IPS-NIHi7 (cell line): ENCODE results near the gene PANK4.

ENCODE experiments used
- DNase-seq: peaks from one replicate; pipeline ENCODE4 v3.0.0; 2012; ENCODE audit warnings: mixed read lengths; ENCODE audit errors: extremely low spot score

The PANK4 gene

DNA sequence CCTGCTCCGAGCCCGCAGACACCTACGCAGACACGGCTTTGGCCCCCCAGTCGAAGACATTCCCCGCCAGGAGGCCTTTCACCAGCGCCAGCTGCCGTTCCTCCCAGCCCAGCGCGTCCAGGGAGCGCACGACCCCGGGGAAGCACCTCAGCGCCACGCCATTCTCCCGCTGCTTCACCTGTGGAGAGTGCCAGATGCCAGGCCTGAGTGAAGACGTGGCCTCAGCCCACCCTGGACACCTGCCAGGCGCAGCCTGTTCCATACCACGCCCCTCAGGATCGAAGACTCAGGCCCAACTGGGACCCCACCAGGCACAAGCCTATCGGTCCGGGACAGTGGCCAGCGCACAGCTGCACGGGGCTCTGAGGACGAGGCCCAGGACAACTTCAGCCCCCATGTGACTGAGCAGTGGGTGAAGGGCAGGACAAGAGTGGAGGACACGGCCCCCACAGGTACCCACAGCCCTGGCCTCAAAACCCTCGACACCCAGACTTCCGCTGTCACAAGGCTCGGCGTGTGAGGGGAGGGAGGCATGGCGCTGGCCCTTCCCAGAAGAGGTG is 13.5 kb downstream of the PANK4 start:
- no peak for DNase-seq

DNA sequence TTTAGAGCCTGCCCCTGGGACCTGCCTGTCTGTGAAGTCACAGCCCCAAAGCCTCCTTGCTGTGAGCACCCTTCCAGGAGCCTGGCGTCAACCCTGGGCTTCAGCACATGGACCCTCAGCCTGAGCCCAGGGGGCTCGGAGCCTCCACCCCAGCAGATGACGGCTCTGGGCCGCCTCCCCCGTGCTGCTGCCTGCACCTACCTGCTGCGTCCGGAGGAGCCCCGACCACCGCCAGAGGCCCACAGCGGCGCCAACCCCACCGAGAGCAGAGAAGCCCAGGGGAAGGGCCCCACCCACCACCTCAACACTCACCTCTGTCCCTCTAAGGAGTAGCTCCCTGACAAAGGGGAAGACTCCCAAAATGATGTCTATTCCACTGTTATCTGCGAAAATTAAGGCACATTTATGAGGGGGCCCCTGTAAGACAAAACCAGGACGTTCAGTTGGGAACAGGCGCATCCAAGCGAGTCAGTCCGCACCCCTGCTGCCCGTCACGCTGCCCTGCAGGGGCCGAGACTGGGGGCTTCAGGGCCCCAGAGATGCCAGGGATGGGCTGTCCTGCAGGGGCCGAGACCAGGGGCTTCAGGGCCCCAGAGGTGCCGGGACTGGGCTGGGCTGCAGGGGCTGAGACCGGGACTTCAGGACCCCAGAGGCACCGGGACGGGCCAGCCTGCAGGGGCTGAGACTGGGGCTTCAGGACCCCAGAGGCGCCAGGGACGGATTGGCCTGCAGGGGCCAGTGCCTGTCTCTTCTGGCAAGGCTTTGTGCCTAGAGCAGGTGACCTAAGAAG is 15.8 kb downstream of the PANK4 start:
- DNase-seq = no peak

DNA sequence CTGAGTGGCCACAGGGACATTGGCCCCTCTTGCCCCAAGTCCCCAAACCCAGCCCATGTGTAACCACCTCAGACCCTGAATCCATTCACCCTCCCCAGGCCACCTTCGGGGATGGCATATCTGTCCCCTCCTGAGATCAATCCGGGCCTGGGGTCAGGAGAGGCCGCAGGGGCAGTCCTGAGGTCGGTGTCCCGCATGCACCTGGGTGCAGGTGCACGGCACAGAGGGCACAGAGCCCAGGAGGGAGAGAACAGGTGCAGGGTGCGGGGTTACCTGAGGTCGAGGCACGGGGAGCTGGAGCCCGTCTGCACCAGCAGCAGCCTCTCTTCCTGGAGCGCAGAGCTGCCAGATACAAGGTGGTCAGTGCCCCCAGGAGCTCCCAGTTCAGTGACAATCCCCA is 16.8 kb downstream of the PANK4 start:
- DNase-seq = no peak

DNA sequence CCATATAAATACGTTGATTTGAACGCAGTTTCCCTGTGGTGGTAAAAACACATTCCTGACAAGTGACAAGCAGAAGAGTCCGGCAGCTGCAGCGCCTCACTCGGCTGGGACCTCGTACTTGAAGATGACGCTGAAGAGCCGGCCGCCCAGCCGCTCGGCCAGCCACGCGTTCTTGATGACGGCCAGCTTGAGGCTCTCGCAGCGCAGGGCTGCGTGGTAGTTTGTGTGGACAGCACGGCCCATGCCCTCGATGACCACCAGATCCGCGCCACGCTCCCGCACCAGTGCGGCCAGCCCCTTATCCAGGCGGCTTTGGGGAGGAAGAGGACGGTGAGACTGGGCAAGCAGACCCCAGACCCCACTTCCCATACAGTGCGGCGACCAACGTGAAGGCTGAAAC is 17.6 kb downstream of the PANK4 start:
- DNase-seq = no peak

DNA sequence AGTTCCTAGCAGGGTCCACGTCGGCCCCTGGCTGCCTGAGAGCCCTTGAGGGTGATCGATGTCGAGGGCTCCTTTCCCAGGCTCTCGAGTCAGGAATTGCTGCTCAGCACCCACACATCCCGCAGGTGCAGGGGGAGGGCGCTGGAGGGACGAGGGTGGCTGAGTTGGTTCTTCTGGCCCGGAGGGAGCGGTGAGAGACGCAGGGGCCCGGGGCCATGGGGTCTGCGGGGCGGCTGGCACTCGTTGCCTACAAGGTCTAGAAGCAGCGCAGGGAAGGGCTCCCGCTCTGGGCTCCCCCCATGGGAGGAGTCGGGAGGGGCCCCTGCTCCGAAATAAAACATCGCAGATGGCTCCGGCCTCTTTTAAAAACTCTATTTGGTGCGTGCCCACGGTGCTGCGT is 18.2 kb downstream of the PANK4 start:
- DNase-seq = no peak

DNA sequence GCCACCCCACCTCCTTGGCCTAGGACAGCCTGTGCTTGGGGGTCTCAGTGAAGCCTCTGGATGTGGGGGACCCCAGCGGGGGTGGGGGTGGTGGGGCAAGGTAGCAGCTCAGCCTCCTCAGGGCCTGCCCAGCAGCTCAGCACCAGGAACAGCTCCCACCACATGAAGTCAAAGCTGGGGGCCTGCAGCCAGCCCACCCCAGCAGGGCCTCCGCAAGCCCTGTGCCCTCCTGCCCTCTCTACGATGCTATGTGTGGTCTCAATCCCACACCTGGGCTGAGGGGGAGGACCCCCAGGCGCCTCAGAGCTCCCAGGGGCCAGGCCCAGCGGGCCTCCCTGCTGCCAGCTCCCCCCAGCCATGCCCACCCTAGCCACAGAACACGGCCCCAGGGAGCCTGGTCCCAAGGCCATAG is 18.6 kb downstream of the PANK4 start:
- DNase-seq = no peak

DNA sequence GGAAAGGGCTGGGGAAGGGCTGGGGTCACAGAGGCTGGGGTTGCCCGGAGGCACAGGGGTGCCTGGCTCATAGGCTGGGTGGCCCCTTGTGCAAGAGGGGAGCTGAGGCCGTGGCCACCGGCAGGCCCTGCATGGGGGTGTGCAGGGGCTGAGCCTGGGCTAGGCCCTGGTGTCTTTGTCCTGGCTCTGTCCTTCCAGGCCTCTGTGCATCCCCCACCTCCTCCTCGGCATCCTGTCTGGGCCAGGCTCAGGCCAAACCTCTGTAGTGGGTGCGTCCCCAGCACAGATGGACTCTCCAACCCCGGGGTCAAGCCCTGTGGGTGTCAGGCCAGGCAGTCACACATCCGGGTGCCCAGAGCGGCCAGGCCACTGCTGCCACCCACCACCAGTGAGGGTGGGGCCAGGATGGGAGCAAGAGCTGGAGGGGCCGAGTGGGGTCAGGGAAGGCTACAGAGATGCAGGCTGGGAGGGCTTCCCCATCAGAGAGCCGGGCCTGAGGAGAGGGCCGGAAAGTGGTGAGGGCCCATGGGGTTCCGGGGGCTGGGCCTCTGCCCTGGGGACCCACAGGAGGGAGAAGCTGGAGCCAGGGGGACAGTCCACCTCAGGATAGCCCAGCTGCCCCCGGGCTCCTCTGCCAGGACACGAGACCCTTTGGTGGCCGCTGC is 19.4 kb downstream of the PANK4 start:
- no peak for DNase-seq

DNA sequence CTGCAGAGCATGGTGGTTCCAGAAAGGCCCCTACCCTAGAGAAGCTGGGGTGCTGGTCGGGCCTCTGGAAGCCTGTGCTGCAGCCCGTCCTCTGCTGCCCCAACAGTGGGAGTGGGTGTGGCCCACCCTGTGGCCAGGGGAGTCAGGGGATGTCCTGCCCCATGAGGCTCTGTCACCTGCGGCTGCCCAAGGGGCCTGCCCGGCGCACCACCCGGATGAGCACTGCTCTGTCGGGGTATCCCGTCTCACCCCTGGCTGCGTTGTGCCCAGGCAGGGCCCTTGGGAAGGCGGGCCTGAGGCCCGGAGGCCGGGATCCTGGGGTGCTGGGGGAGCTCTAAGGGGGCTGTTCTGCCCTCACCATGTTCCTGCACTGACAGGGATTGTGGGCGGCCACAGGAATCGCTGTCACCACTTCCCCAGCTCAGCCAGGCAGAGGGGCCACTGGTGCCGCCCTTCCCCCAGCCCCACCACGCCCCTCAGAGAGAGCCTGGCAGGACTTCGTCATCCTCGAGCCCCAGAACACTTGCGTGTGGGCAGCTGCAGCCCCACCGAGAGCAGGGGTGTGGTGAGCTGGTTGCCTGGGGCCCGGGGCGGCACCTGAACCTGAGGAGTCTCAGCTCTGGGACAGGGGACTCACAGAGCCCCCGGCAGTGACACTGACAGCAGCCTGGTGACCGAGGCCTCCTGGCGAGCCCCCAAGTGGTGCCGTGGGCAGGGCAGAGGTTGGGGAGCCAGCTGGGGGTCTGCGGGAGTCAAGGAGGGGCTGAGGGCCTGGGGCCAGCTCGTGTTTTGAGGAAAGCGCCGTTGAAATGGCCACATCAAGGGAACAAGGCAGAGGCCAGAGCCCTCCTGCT is 20.2 kb downstream of the PANK4 start:
- no peak for DNase-seq

DNA sequence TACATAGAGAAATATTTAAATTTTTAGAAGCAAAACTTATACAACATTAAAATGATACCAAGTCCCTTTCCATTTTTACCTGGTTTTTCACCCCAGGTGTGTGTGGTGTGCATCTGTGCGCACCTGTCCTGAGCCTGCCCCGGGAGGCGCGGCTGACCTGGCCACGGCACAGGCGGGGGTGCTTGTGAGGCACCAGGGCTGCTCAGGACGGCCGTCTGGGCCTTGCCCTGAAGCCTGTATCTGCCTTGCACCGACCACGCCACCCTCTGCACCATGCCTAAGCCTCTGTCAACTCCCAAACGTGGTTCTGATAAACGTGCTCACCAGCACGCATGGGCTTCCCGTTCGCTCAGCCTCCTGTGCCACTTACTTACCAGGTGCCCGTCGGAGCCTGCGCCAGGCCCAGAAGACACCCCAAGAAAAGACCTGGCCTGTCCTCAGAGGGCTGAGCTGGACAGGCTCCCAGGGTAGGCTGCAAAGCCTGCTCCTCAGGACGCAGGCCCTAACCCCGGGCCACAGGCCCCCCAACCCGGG is 20.9 kb downstream of the PANK4 start:
- no peak for DNase-seq

DNA sequence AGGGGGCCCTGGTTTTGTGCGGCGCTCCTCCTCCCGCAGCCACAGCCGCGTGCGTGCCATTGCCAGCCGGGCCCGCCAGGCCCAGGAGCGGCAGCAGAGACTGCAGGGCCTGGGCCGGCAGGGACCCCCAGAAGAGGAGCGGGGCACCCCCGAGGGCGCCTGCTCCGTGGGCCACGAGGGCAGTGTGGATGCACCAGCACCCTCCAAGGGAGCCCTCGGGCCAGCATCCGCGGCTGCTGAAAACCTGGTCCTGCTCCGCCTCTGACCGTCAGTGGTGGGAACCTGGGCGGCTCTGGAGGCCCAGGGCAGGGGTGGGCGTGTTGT is 21.5 kb downstream of the PANK4 start:
- no peak for DNase-seq

DNA sequence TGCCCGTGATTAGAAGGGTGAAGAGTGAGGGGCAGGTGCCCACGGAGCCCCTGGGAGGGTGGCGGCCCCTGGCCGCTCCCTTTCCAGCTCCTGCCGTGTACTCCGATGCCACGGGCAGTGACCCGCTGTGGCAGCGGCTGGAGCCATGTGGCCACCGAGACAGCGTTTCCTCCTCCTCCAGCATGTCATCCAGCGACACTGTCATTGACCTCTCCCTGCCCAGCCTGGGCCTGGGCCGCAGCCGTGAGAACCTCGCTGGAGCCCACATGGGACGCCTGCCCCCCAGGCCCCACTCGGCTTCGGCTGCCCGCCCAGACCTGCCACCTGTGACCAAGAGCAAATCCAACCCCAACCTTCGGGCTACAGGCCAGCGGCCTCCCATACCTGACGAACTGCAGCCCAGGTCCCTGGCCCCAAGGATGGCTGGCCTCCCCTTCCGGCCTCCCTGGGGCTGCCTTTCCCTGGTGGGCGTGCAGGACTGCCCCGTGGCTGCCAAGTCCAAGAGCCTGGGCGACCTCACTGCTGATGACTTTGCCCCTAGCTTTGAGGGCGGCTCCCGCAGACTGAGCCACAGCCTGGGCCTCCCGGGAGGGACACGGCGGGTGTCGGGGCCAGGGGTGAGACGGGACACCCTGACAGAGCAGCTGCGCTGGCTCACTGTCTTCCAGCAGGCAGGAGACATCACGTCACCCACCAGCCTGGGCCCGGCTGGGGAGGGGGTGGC is 22.0 kb downstream of the PANK4 start:
- no peak for DNase-seq

DNA sequence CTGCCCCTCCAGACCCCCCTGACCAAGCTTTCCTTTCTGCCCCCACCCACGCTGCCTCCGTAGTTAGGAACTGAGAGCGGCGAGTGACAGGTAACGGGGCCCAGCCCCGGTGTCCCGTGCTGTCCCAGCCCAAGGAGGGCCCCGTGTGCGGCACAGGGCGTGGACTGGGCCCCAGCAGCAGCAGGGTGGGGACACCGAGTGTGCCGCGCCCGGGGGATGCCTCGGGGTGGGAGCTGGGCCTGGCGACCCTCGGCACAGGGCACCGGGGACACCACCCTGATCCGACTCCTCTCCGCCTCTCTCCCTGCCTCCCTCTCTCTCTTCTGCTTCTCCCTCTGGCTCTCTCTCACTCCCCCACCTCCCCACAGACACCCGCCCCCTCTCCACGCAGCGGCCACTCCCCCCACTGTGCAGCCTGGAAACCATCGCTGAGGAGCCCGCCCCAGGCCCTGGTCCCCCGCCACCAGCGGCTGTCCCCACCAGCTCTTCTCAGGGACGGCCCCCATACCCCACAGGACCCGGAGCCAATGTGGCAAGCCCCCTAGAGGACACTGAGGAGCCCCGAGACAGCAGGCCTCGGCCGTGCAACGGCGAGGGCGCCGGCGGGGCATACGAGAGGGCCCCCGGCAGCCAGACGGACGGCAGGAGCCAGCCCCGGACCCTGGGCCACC is 22.7 kb downstream of the PANK4 start:
- DNase-seq = no peak

DNA sequence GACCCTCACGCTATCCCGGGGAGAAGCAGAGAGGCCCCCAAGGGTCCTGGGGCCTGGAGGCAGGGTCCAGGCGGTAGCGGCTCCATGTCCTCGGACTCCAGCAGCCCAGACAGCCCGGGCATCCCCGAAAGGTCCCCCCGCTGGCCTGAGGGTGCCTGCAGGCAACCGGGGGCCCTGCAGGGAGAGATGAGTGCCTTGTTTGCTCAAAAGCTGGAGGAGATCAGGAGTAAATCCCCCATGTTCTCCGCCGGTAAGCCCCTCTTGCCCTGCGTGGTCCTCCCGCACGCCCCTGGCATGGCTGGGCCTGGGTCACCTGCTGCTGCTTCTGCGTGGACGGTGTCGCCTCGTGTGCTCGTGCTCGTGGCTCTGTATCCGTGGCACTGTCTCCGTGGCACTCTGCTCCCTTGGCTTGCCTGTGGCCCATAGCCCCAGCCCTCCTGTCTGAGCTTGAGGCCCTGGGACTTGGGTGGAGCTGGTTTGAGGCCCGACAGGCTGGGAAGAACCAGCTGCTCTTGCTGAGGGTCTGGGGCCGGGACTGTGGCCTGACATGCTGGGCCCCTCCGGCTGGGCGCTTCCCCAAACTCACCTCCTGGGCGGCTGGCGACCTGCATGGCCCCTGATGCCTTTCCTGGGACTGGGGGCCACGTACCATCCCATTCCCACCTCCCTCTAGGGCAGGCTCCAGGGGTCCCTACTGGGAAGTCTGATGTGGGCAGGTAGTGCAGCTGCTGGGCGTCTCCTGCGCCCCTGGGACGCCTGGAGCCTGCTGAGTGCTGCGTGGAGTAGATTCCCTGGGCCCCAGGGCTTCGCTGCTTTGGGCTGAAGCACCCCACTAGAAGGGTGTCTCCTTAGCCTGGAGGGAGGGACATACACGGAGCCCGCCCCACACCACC is 23.5 kb downstream of the PANK4 start:
- DNase-seq = no peak

DNA sequence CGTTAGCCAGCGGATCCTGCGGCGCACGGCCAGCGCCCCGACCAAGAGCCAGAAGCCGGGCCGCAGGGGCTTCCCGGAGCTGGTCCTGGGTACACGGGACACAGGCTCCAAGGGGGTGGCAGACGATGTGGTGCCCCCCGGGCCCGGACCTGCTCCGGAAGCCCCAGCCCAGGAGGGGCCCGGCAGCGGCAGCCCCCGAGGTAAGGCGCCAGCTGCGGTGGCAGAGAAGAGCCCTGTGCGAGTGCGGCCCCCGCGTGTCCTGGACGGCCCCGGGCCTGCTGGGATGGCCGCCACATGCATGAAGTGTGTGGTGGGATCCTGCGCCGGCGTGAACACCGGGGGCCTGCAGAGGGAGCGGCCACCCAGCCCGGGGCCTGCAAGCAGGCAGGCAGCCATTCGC is 24.2 kb downstream of the PANK4 start:
- DNase-seq = no peak

DNA sequence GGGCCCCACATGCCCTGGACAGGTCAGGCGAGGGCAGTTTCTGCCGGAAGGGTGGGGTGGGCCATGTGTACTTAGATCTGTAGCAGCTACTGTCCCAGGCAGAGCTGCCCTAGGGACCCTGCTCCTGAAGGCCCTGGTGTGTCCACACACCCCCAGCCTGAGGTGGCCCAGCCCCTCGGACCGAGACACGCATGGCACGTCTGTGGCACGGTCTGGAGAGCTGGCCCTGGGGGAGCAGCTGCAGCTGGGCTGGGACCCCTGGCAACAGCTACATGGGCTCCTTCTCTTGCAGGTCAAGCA is 24.6 kb downstream of the PANK4 start:
- no peak for DNase-seq

DNA sequence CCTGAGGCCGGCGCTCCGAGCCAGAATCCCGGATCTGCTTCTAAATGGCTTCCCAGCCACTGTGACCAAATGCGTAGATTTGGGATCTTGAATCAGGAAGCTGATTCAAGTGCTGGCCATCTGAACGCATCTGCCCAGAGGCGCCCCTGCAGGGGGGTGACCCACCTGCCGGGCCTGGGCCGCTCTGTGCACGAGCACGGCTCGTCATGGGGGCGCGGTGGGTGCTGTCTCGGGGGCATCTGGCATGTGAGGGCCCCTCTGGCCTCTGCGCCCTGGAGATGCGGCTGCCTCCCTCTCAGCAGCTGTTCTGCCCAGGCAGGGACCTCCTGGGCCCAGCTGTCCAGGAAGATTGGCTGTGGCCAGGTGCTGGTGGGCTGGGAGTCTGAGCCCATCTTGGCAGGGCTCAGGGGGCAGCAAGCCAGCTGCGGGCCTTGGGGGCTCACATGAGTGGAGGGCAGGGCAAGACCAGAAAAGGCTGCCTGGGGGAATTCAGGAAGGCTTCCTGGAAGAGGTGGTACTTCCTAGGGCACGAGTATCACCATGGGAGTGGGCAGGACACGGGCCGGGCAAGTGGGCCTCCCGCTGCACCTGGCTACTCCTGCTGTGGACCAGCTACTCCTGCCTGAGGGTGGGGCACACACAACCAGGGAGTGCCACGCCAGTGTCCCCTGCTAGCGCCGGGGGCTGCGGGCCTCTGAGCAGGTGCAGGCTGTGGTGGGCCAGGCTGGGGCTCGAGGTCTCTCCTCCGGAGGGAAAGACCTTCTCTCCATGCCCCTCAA is 25.2 kb downstream of the PANK4 start:
- DNase-seq = no peak

DNA sequence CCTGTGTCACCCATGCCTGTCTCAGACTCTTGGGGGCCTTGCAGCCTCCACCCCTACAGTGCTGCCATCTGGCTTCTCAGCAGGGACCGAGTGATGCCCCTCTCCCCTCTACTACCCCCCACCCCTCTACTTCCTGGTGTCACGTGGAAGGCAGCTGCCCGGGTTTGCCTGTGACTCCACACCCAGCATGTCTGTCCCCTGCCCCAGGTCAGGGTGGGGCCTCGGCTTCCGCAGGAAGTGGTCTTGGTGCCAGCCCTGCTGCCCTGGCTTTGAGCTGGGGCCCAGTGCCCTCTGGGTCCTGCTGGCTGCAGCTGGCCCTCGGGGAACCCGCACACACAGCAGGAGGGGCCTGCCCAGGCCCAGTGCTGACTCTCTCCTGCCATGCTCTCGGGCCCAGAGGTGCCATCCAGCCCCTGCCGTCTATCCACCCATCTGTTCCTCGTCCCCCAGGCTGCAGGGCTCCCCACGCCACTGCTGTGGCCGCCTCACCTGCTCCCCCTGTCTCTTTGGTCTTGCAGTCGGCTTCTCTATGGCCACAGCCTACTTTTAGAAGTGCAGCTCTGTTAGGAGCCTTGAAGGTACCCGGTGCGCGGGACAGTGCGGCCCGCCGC is 26.3 kb downstream of the PANK4 start:
- DNase-seq = no peak

DNA sequence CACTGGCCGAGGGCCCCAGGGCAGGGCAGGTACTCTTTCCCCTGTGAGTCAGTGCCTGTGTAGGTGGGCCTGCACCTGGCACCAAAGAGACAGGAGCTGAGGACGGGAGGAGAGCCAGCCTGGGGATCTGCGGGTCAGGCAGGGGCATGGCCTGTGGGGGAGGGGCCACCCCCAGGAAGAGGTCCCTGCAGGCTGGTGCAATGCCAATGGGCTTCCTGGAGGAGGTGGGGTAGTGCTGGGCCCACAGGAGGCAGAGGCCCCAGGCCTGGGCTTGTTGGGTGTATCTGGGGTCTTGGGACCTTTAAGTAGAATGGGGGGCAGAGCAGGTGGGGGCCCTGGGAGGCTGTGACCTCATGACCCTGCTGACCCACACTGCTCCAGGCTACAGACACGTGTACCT is 27.1 kb downstream of the PANK4 start:
- no peak for DNase-seq

DNA sequence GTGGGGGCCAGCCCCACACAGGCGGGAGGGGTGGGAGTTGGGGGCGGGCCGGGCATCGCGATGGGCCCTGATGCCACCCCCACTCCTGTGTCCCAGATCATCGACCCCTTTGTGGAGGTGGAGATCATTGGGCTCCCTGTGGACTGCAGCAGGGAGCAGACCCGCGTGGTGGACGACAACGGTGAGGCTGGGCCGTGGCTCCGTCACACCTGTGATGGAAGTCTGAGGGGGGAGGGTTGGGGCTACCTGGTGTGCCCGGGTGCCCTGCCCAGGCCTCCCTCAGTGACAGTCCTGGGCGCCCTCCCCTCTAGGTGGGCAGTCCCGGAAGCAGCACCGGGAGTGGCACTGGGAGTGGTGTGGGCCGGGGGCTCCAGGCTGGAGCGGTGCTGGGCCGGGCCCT is 27.7 kb downstream of the PANK4 start:
- no peak for DNase-seq
